Liver (tissue), 3 donors: ENCODE measurements around the gene CHMP1B.

Experiments
- CTCF ChIP-seq: fragments of 150-350 bp; IDR thresholded peaks from 2 replicates; pipeline ENCODE4 v1.5.1; 2017; ENCODE audit warnings: improper control_type of control experiment, low read depth, low read length; ENCODE audit not compliant: missing input control
- JUND ChIP-seq, 2 donors: IDR thresholded peaks; 2 replicates each; pipeline ENCODE4 v1.6.1; 2016; ENCODE audit warnings: antibody characterized with exemption in 2 of 2
- MAX ChIP-seq: IDR thresholded peaks from 2 replicates; pipeline ENCODE4 v1.6.1; 2016; ENCODE audit warnings: antibody characterized with exemption
- RAD21 ChIP-seq, 2 donors: IDR thresholded peaks; 2 replicates each; pipeline ENCODE4 v1.6.1; 2016; ENCODE audit warnings: antibody characterized with exemption in 2 of 2, mild to moderate bottlenecking in 2 of 2
- REST ChIP-seq: IDR thresholded peaks from 2 replicates; pipeline ENCODE4 v1.6.1; 2016; ENCODE audit warnings: antibody characterized with exemption, mild to moderate bottlenecking
- RXRA ChIP-seq, 2 donors: IDR thresholded peaks; 2 replicates each; pipeline ENCODE4 v1.6.1; 2017 to 2018; ENCODE audit warnings: antibody characterized with exemption in 2 of 2, mild to moderate bottlenecking in 1 of 2
- SP1 ChIP-seq: IDR thresholded peaks from 2 replicates; pipeline ENCODE4 v1.6.1; 2018; ENCODE audit warnings: antibody characterized with exemption, mild to moderate bottlenecking
- donor health status: healthy.
- donor health status: healthy.

- TF ChIP-seq MAX (no peak), REST (no peak), CTCF (no peak), SP1 (no peak), JUND (IDR thresholded peaks at IDR 0.05) (no peak), RXRA (IDR thresholded peaks at IDR 0.05) (no peak), RAD21 (IDR thresholded peaks at IDR 0.05) (no peak)
Observed at GRCh38 chr18:11807233-11807632, 44.0 kb upstream of the CHMP1B start.
